Measurements from ENCODE around the gene ANO2.

Gene ANO2

DNA sequence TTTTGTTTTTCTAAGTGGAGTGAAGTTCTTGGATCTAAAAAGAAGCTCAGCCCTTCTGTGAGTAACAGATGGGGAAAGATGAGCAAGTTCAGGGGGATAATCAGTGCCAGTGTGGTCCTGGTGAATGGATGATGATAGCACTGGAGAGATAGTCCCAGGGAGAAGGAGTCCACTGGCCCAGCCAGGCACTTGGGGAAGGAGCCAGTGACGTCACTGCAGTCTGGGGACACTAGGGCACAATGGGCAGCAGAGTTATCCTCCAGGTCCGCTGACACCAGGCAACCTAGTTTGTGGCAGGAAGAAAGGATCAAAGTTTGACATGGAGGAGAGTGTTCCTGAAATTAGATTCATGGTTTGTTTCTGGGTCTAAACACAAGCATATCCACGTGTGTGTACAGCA lies 411.7 kb downstream of the ANO2 start:
- TF ChIP-seq, protein P1, sequence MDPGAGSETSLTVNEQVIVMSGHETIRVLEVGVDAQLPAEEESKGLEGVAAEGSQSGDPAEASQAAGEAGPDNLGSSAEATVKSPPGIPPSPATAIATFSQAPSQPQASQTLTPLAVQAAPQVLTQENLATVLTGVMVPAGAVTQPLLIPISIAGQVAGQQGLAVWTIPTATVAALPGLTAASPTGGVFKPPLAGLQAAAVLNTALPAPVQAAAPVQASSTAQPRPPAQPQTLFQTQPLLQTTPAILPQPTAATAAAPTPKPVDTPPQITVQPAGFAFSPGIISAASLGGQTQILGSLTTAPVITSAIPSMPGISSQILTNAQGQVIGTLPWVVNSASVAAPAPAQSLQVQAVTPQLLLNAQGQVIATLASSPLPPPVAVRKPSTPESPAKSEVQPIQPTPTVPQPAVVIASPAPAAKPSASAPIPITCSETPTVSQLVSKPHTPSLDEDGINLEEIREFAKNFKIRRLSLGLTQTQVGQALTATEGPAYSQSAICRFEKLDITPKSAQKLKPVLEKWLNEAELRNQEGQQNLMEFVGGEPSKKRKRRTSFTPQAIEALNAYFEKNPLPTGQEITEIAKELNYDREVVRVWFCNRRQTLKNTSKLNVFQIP (CRISPR knock-in tag; IDR thresholded peaks at IDR 0.05; ENCODE audit: borderline replicate concordance, low read depth): no peak
- TF ChIP-seq, protein P2, sequence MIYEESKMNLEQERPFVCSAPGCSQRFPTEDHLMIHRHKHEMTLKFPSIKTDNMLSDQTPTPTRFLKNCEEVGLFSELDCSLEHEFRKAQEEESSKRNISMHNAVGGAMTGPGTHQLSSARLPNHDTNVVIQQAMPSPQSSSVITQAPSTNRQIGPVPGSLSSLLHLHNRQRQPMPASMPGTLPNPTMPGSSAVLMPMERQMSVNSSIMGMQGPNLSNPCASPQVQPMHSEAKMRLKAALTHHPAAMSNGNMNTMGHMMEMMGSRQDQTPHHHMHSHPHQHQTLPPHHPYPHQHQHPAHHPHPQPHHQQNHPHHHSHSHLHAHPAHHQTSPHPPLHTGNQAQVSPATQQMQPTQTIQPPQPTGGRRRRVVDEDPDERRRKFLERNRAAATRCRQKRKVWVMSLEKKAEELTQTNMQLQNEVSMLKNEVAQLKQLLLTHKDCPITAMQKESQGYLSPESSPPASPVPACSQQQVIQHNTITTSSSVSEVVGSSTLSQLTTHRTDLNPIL (CRISPR knock-in tag; IDR thresholded peaks at IDR 0.05; ENCODE audit: low read depth): no peak
- TF ChIP-seq, protein P3, sequence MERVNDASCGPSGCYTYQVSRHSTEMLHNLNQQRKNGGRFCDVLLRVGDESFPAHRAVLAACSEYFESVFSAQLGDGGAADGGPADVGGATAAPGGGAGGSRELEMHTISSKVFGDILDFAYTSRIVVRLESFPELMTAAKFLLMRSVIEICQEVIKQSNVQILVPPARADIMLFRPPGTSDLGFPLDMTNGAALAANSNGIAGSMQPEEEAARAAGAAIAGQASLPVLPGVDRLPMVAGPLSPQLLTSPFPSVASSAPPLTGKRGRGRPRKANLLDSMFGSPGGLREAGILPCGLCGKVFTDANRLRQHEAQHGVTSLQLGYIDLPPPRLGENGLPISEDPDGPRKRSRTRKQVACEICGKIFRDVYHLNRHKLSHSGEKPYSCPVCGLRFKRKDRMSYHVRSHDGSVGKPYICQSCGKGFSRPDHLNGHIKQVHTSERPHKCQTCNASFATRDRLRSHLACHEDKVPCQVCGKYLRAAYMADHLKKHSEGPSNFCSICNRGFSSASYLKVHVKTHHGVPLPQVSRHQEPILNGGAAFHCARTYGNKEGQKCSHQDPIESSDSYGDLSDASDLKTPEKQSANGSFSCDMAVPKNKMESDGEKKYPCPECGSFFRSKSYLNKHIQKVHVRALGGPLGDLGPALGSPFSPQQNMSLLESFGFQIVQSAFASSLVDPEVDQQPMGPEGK (CRISPR knock-in tag; IDR thresholded peaks at IDR 0.05; ENCODE audit: borderline replicate concordance): no peak
- no peak for TF ChIP-seq ISL1 (CRISPR knock-in tag; IDR thresholded peaks at IDR 0.05)
- no peak for TF ChIP-seq OSR1 (CRISPR knock-in tag; IDR thresholded peaks at IDR 0.05)
- no peak for TF ChIP-seq ZFP30 (CRISPR knock-in tag; IDR thresholded peaks at IDR 0.05)
- TF ChIP-seq PPARA (CRISPR knock-in tag; IDR thresholded peaks at IDR 0.05; ENCODE audit: borderline replicate concordance): no peak
- no peak for TF ChIP-seq GLIS3 (CRISPR knock-in tag; IDR thresholded peaks at IDR 0.05)
- TF ChIP-seq SNAI2 (CRISPR knock-in tag; IDR thresholded peaks at IDR 0.05): no peak
- TF ChIP-seq ZNF70 (CRISPR knock-in tag; IDR thresholded peaks at IDR 0.05): no peak
- no peak for TF ChIP-seq ESRRG (CRISPR knock-in tag; IDR thresholded peaks at IDR 0.05)
- TF ChIP-seq TSHZ2 (CRISPR knock-in tag; IDR thresholded peaks at IDR 0.05): no peak
- no peak for TF ChIP-seq TCF4 (CRISPR knock-in tag; IDR thresholded peaks at IDR 0.05; ENCODE audit: borderline replicate concordance)
- no peak for TF ChIP-seq ZC3H10 (CRISPR knock-in tag; IDR thresholded peaks at IDR 0.05)
- no peak for TF ChIP-seq RARB (CRISPR knock-in tag; IDR thresholded peaks at IDR 0.05)
- no peak for TF ChIP-seq BACH2 (CRISPR knock-in tag; IDR thresholded peaks at IDR 0.05; ENCODE audit: borderline replicate concordance)
- no peak for TF ChIP-seq TOX (CRISPR knock-in tag; IDR thresholded peaks at IDR 0.05; ENCODE audit: borderline replicate concordance)
- no peak for TF ChIP-seq CSDC2 (CRISPR knock-in tag; IDR thresholded peaks at IDR 0.05)
- no peak for ATAC-seq

DNA sequence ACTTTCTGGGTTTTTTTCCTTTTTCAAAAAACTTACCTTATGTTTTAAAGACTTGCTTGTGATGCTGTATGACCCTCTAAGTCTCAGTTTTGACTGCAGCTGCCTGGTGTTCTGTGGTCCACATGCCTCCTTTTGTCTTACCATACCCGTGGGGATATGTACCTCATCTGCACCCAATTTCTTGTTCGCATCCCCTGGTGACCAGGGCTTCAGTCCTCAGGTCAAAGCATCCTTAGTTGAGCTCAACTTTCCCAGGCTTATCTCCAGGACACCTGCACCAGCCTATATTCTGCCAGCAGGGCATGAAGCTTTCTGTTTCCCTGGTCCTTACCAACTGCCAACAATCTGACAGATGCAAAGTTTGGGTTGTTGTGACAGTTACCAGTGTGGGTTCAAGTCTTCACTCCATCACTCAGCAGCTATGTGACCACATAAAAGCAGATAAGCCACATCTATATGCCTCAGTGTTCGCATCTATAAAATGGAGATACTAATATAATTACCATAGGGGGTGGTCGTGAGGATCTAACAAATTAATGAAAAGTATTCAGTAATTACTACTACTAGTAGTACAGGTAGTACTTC lies 419.2 kb downstream of the ANO2 start:
- TF ChIP-seq BACH2 (CRISPR knock-in tag; IDR thresholded peaks at IDR 0.05; ENCODE audit: borderline replicate concordance): no peak
- no peak for TF ChIP-seq ISL1 (CRISPR knock-in tag; IDR thresholded peaks at IDR 0.05)
- TF ChIP-seq, protein P2 (CRISPR knock-in tag; IDR thresholded peaks at IDR 0.05; ENCODE audit: low read depth): no peak
- no peak for TF ChIP-seq CSRNP3 (CRISPR knock-in tag; IDR thresholded peaks at IDR 0.05)
- no peak for TF ChIP-seq ZNF70 (CRISPR knock-in tag; IDR thresholded peaks at IDR 0.05)
- TF ChIP-seq OSR1 (CRISPR knock-in tag; IDR thresholded peaks at IDR 0.05): no peak
- TF ChIP-seq, protein P1 (CRISPR knock-in tag; IDR thresholded peaks at IDR 0.05; ENCODE audit: borderline replicate concordance, low read depth): no peak
- no peak for TF ChIP-seq TSHZ2 (CRISPR knock-in tag; IDR thresholded peaks at IDR 0.05)
- no peak for TF ChIP-seq RARB (CRISPR knock-in tag; IDR thresholded peaks at IDR 0.05)
- no peak for TF ChIP-seq ZFP30 (CRISPR knock-in tag; IDR thresholded peaks at IDR 0.05)
- TF ChIP-seq ZC3H10 (CRISPR knock-in tag; IDR thresholded peaks at IDR 0.05): no peak
- TF ChIP-seq TOX (CRISPR knock-in tag; IDR thresholded peaks at IDR 0.05; ENCODE audit: borderline replicate concordance): no peak

More for the DNA sequence above, 419.2 kb downstream of the ANO2 start:
- no peak for ATAC-seq

All from SK-N-SH treated with all-trans-retinoic acid at 6 μM for 48 hours (cell line).